Measurements from ENCODE around the gene SMIM22.

SMIM22 gene

GRCh38 chr16:4836727-4837126 is 41.6 kb downstream of the SMIM22 start:
- Mint-ChIP-seq H3K4me3 (no peak overlapping the region), H3K9me3 (no peaks in the 10 kb centered on the region), H3K36me3 (ENCODE audit: low read depth) (peaks cover 57% of the 10 kb centered on the region), H3K4me1 (no peaks in the 10 kb centered on the region), H3K27me3 (ENCODE audit: low read depth) (no peaks in the 10 kb centered on the region), H3K27ac (peak overlapping the region in 1 of 3 experiments; percentile 23)
- no peak for TF ChIP-seq CTCF (IDR thresholded peaks at IDR 0.05; ENCODE audit: unreplicated experiment in 3 of 3)

GRCh38 chr16:4837733-4838501 is 42.7 kb downstream of the SMIM22 start:
- Mint-ChIP-seq H3K4me3 (no peak overlapping the region), H3K4me1 (no peaks in the 10 kb centered on the region), H3K27ac (peak overlapping the region in 1 of 3 experiments; percentile 11), H3K36me3 (ENCODE audit: low read depth) (peaks cover 49% of the 10 kb centered on the region), H3K9me3 (no peaks in the 10 kb centered on the region), H3K27me3 (ENCODE audit: low read depth) (no peaks in the 10 kb centered on the region)
- no peak for TF ChIP-seq CTCF (IDR thresholded peaks at IDR 0.05; ENCODE audit: unreplicated experiment in 3 of 3)

GRCh38 chr16:4839942-4840341 is 44.8 kb downstream of the SMIM22 start:
- Mint-ChIP-seq H3K4me1 (no peaks in the 10 kb centered on the region), H3K9me3 (no peaks in the 10 kb centered on the region), H3K36me3 (ENCODE audit: low read depth) (peaks cover 65% of the 10 kb centered on the region), H3K27me3 (ENCODE audit: low read depth) (no peaks in the 10 kb centered on the region), H3K4me3 (no peak overlapping the region), H3K27ac (no peak overlapping the region)
- TF ChIP-seq CTCF (IDR thresholded peaks at IDR 0.05; ENCODE audit: unreplicated experiment in 3 of 3), result no peak

GRCh38 chr16:4840984-4841383 is 45.8 kb downstream of the SMIM22 start:
- no peaks in the 10 kb centered on the region for H3K9me3 Mint-ChIP-seq
- peaks cover 7% of the 10 kb centered on the region for H3K4me1 Mint-ChIP-seq

More at GRCh38 chr16:4840984-4841383, 45.8 kb downstream of the SMIM22 start:
- no peaks in the 10 kb centered on the region for H3K27me3 Mint-ChIP-seq (ENCODE audit: low read depth)
- no peak overlapping the region for H3K4me3 Mint-ChIP-seq
- no peak for TF ChIP-seq CTCF (IDR thresholded peaks at IDR 0.05; ENCODE audit: unreplicated experiment in 3 of 3)
- H3K36me3 Mint-ChIP-seq (ENCODE audit: low read depth), result peaks cover 72% of the 10 kb centered on the region
- H3K27ac Mint-ChIP-seq, result no peak overlapping the region
